MM.1S (cell line): ENCODE data around the gene B3GALNT1.
"Not testable (repeated sequence)": the region's sequence is repeated elsewhere in the genome, so short reads cannot be mapped to it uniquely, and the experiment has no call there.

ENCODE experiments used
- DNase-seq: peaks from one replicate; pipeline ENCODE4 v3.0.0-alpha.2; 2015
- H2AFZ ChIP-seq: fragments of 300-600 bp; sonication (generic); 2 replicates; pipeline ENCODE4 v1.6.0; 2016; ENCODE audit warnings: antibody characterized with exemption, low read length
- H3F3A ChIP-seq: fragments of 300-600 bp; sonication (generic); 2 replicates; pipeline ENCODE4 v1.6.1; 2016; ENCODE audit warnings: mild to moderate bottlenecking, antibody characterized with exemption, low read length, moderate library complexity, mixed read lengths; ENCODE audit not compliant: insufficient read depth
- H3K27ac ChIP-seq: fragments of 300-600 bp; sonication (generic); 2 replicates; pipeline ENCODE4 v1.5.1; 2016; ENCODE audit warnings: mild to moderate bottlenecking, low read length
- H3K27me3 ChIP-seq: fragments of 300-600 bp; sonication (generic); replicated peaks from 2 replicates; pipeline ENCODE4 v1.6.0; 2016; ENCODE audit warnings: low read length; ENCODE audit not compliant: insufficient read depth
- H3K36me3 ChIP-seq: fragments of 300-600 bp; sonication (generic); replicated peaks from 2 replicates; pipeline ENCODE4 v1.6.1; 2016; ENCODE audit warnings: mild to moderate bottlenecking, low read length, mixed read lengths; ENCODE audit not compliant: insufficient read depth
- H3K4me1 ChIP-seq: fragments of 300-600 bp; sonication (generic); 2 replicates; pipeline ENCODE4 v1.6.1; 2016; ENCODE audit warnings: low read length, mixed read lengths
- H3K4me2 ChIP-seq: fragments of 300-600 bp; sonication (generic); 2 replicates; pipeline ENCODE4 v1.6.0; 2016; ENCODE audit warnings: low read depth, low read length
- H3K4me3 ChIP-seq: fragments of 300-600 bp; sonication (generic); 2 replicates; pipeline ENCODE4 v1.5.1; 2016; ENCODE audit warnings: low read length, mixed read lengths
- H3K79me2 ChIP-seq: fragments of 300-600 bp; sonication (generic); 2 replicates; pipeline ENCODE4 v1.6.1; 2016; ENCODE audit warnings: mixed run types, low read length, mixed read lengths
- H3K9ac ChIP-seq: fragments of 300-600 bp; sonication (generic); 2 replicates; pipeline ENCODE4 v1.6.1; 2016; ENCODE audit warnings: low read length, mixed read lengths
- H3K9me2 ChIP-seq: fragments of 300-600 bp; sonication (generic); replicated peaks from 2 replicates; pipeline ENCODE4 v1.6.1; 2016; ENCODE audit warnings: mild to moderate bottlenecking, low read length, mixed read lengths; ENCODE audit not compliant: insufficient read depth
- H3K9me3 ChIP-seq: fragments of 300-600 bp; sonication (generic); replicated peaks from 2 replicates; pipeline ENCODE4 v1.6.1; 2016; ENCODE audit warnings: mild to moderate bottlenecking, low read length, mixed read lengths; ENCODE audit not compliant: insufficient read depth
- H4K20me1 ChIP-seq: fragments of 300-600 bp; sonication (generic); 2 replicates; pipeline ENCODE4 v1.6.1; 2016; ENCODE audit warnings: mild to moderate bottlenecking, low read length, moderate library complexity, mixed read lengths; ENCODE audit not compliant: insufficient read depth
- CTCF ChIP-seq: fragments of 300-600 bp; sonication (generic); IDR thresholded peaks from 2 replicates; pipeline ENCODE4 v1.5.1; 2016; ENCODE audit warnings: antibody characterized with exemption, low read length, mixed read lengths
- EZH2 ChIP-seq: fragments of 300-600 bp; sonication (generic); optimal IDR thresholded peaks from 2 replicates; pipeline ENCODE3; 2017; ENCODE audit warnings: low read depth, mild to moderate bottlenecking, antibody characterized with exemption, low read length, mixed read lengths
- EZH2phosphoT487 ChIP-seq: fragments of 300-600 bp; sonication (generic); IDR thresholded peaks from 2 replicates; pipeline ENCODE4 v1.6.1; 2018; ENCODE audit warnings: antibody characterized with exemption, low read length

Gene B3GALNT1

DNA sequence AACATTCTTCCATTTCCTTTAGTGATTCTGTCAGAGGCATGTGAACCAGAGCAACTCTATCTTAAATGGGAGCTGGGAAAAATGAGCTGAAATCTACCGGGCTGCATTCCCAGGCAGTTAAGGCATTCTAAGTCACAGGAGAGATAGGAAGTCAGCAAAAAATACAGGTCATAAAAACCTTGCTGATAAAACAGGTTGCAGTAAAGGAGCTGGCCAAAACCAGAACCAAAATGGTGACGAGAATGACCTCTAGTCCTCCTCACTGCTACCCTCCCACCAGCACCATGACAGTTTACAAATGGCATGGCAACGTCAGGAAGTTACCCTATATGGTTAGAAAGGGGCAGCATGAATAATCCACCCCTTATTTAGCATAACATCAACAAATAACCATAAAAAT is 66.4 kb downstream of the B3GALNT1 start:
- Histone ChIP-seq H4K20me1 (no peaks in the 10 kb centered on the region), H3K4me2 (no peak overlapping the region), H3K9me2 (no peaks in the 10 kb centered on the region), H2AFZ (no peak overlapping the region), H3K4me3 (no peak overlapping the region), H3K27ac (no peak overlapping the region), H3K9ac (no peak overlapping the region), H3K36me3 (no peaks in the 10 kb centered on the region), H3F3A (no peaks in the 10 kb centered on the region), H3K4me1 (no peaks in the 10 kb centered on the region), H3K27me3 (no peaks in the 10 kb centered on the region), H3K79me2 (no peaks in the 10 kb centered on the region), H3K9me3 (no peaks in the 10 kb centered on the region)
- DNase-seq: no peak
- TF ChIP-seq CTCF: no peak
- TF ChIP-seq EZH2phosphoT487: no peak
- TF ChIP-seq EZH2: no peak

GRCh38 chr3:161035711-161036110 is 69.4 kb downstream of the B3GALNT1 start:
- Histone ChIP-seq H3K36me3 (no peaks in the 10 kb centered on the region), H3K4me3 (no peak overlapping the region), H3K9me3 (no peaks in the 10 kb centered on the region), H3K79me2 (no peaks in the 10 kb centered on the region), H3K27ac (no peak overlapping the region), H3F3A (no peaks in the 10 kb centered on the region), H3K4me1 (no peaks in the 10 kb centered on the region), H4K20me1 (no peaks in the 10 kb centered on the region), H3K9me2 (no peaks in the 10 kb centered on the region), H3K9ac (no peak overlapping the region), H3K27me3 (no peaks in the 10 kb centered on the region), H3K4me2 (no peak overlapping the region), H2AFZ (no peak overlapping the region)
- TF ChIP-seq EZH2: no peak
- TF ChIP-seq CTCF: no peak
- no peak for DNase-seq

DNA sequence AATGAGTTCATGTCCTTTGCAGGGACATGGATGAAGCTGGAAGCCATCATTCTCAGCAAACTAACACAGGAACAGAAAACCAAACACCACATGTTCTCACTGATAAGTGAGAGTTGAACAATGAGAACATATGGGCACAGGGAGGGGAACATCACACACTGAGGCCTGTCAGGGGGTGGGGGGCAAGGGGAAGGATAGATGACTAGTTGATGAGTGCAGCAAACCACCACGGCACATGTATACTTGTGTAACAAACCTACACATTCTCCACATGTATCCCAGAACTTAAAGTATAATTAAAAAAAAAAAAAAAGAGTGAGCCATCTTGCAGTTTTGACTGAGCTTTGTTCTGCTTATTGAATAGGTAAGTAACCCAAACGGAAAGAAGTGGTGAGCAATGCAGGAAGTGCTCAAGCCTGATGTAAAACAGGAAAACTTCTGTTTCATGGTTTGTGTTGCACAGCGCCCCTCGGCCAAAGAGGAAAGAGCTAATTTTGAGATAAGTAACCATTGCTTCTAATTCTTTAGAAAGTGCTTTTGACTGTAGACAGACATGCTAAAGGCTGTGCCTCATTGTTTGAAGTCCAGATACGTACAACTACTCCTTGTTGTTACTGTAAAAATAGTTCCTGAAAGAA is 70.1 kb downstream of the B3GALNT1 start:
- not testable (repeated sequence) for H3K9ac ChIP-seq, H2AFZ ChIP-seq, H3K4me2 ChIP-seq, H3K9me2 ChIP-seq, DNase-seq, H3K79me2 ChIP-seq, H3K27me3 ChIP-seq, H3K4me1 ChIP-seq, H3K27ac ChIP-seq, H4K20me1 ChIP-seq, H3K9me3 ChIP-seq, H3K4me3 ChIP-seq, H3K36me3 ChIP-seq, H3F3A ChIP-seq
